NCI-H1694 (cell line): ENCODE data around the gene HOXD11.

Experiments used
- DNase-seq: peaks from one replicate; lab custom pipeline; 2025; lab: John Stamatoyannopoulos, UW

The HOXD11 gene

GRCh38 chr2:176093145-176093897 is 13.8 kb upstream of the HOXD11 start:
- DNase-seq = no peak

DNA sequence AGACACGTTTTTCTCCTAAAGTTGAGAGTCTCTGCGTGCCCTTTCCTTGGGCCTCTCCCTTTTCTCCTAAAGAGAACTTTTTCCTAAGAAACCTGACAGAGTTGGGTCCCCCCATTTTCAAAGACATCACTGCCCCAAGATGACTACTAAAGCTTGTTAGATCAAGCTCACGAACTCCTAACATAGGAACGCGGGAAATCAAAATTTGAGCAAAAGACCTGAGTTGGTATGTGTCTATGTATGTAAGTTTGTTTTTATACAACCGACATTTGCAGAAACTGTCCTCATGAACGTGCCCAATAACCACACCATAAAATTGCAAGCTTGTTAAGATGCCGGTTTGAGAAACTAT is 13.2 kb upstream of the HOXD11 start:
- DNase-seq = no peak

DNA sequence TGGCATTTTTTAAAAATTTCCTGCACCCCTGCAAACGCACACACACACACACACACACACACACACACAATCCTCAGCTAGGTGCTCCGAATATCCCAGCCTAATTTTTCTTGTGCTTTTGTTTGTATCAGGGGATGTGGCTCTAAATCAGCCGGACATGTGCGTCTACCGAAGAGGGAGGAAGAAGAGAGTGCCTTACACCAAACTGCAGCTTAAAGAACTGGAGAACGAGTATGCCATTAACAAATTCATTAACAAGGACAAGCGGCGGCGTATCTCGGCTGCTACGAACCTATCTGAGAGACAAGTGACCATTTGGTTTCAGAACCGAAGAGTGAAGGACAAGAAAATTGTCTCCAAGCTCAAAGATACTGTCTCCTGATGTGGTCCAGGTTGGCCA is 12.7 kb upstream of the HOXD11 start:
- no peak for DNase-seq

- no peak for DNase-seq
These were observed 11.7 kb upstream of the HOXD11 start for GRCh38 chr2:176095421-176095820.

- no peak for DNase-seq
These were observed 10.7 kb upstream of the HOXD11 start for GRCh38 chr2:176096243-176096985.

DNA sequence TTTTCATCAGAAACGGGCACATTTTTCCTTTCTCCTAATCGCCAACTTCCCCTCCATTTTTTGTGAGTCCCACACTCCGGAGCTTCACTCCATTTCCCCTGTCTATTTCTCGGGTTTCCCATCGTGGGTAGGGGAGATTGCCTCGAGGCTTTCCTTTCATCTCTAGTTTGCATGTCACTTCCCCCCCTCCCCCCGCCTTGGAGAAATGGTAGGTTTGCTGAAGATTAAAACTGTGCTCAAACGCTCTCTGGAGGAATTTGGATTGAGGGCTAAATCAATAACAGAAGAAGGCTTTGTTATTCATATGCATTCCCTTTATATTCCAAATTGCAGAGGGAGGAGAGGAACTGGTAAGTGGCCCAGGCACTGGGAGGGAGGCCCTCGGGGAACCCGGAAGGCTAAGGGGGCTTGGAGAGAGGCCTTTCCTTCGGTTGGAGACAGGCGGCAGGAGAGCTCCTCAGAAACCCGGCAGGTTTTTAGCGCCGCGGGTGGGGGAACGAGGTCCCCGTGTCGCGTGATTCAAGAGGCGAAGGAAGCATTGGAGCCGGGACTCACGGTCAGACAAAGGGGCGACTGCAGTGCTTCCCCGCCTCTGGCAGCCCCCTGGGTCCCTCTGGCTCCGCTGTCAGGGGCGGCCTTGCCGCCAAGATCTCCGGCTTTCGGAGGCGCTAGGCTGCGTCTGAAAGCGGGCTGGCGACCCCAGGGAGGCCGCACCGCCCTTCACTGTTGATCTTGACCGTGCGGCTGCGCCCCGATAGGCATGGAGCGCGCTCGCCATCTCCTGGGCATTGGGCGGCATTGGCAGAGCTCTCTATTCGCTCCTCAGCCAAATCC is 9.9 kb upstream of the HOXD11 start:
- peak; percentile 61 for DNase-seq

DNA sequence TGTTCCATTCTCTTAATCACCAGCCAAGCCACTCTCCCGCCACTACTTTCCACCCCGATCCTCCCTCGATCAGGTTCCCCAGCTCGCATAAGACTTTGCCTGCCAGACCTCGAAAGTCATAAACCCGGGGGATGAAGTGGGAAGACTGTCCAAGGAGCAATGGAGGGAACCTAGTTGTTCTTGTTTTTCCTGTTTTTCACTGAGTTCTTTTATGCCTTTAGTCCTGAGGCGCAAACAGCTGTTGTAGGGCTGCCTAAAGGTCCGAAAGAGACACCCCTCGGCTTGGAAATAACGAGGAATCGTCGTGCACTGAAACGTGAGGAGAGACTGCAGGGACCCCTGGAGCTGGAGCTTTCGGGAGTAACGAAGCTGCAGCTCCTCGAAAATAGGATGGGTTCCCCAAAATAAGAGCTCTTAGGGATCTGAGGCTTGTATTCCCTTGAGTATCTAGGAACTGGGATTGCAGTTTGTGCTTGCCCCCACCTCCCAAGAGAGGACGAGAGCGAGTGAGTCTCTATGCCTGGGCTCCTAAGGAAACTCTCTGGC is 9.2 kb upstream of the HOXD11 start:
- no peak for DNase-seq

- no peak for DNase-seq
These were observed 8.5 kb upstream of the HOXD11 start for GRCh38 chr2:176098366-176099158.

DNA sequence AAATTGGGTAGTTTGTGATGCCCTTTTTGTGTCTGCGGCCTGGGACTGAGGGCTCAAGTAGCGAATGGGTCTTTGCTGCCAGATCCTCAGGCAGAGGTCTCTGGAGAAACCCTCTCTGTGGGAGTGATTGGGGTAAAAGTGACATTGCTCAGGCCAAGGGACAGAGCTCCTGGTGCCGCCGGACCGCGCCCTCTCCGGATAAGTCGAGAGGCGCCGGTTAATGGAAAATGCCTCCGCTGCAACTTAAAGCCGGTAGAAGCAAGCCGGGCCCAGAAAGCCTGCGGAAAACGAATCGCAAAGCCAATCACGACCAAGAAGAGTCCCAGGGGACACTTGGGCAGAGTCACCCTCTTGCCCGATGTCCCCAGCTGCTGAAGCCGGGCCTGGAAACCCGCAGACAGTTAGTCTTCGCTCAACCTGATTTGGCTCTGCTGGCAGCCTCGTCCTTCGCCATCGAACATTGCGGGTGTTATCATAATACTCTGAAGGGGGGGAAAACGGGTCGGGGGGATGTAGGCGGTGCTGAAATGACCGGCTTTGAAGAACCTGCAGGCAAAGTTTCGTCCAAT is 7.8 kb upstream of the HOXD11 start:
- DNase-seq = no peak

DNA sequence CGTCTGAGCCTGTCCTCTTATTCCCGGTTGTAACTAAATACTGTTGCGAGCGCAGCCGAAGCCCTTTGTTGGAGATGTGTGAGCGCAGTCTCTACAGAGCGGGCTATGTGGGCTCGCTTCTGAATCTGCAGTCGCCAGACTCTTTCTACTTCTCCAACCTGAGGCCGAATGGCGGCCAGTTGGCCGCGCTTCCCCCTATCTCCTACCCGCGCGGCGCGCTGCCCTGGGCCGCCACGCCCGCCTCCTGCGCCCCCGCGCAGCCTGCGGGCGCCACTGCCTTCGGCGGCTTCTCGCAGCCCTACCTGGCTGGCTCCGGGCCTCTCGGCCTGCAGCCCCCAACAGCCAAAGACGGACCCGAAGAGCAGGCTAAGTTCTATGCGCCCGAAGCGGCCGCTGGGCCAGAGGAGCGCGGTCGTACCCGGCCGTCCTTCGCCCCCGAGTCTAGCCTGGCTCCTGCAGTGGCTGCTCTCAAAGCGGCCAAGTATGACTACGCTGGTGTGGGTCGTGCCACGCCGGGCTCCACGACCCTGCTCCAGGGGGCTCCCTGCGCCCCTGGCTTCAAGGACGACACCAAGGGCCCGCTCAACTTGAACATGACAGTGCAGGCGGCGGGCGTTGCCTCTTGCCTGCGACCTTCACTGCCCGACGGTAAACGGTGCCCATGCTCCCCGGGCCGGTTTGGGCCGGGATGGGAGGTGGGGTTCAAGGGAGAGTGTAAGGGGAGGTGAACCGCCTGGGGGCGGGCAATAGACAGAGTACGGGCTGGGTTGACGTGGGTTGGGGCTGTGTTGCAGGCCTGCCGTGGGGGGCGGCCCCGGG is 7.1 kb upstream of the HOXD11 start, which contains the start of gene HOXD12:
Gene HOXD12, plus strand, starts transcription at position 68 of the 819 bp plus-strand sequence. Its CDS starts 7 bp downstream, at position 75.
- no peak for DNase-seq

- no peak for DNase-seq
These were observed 6.4 kb upstream of the HOXD11 start for GRCh38 chr2:176100547-176101140.

DNA sequence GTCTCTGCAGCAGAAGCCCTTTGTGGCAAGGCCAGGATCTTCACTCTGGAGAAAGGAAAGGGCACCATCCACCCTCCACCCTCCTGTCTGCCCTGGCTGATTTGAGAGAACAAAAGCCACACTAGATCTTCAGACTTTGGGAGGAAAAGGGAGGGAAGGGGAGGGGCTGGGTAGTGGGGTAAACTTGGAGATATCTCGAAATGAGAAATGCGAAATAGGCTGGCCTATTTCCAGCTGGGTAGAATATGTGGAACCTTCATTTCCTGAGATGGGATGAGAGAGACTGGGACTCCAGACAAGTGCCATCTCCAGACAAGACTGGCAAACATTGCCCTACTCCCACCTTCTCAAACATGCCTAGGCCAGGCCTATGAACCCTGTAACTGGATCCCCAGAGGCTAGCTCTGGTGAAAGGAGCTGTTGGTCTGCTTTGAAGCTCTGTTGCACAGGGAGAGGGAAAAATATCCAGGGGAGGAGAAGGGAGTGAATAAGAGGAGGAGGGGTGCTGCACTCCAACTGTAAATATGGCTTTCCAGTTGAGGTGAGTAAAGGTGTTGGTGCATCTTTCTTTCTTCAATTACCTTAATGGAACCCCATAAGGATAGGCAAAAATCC is 5.8 kb upstream of the HOXD11 start:
- no peak for DNase-seq

- DNase-seq = no peak
These were observed 5.2 kb upstream of the HOXD11 start for GRCh38 chr2:176101842-176102241.

DNA sequence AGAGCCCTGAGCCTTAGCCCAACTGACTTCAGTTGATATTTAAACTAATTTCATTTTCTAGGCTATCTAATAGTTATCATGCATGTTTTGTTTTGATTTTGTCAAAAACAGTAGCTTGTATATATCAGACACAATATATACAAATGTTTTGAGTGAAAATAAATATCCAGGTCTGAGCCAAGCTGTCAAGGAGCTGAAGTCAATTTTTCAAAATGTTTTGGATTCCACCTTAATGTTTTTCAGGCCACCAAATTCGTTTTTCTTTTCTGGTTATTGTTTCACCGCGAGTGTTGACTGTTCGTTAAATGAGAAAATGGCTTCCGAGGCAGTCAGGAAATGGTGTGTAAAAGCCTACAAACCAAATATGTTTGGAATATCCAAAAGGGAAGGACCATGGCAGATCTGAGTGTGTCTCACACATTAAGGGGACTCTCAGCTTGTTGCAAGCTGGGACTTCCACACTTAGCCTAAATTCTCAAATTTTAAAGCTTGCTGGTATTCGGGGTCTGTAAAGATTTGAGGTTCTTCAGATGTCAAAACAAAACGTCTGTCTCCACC is 4.7 kb upstream of the HOXD11 start:
- no peak for DNase-seq

GRCh38 chr2:176103194-176103593 is 3.9 kb upstream of the HOXD11 start:
- no peak for DNase-seq

GRCh38 chr2:176103742-176104315 is 3.3 kb upstream of the HOXD11 start:
- DNase-seq = no peak

GRCh38 chr2:176104316-176105077 is 2.6 kb upstream of the HOXD11 start:
- DNase-seq = no peak
